ENCODE data around the gene TAP1.

The TAP1 gene

GRCh38 chr6:32843331-32843978 lies 10.0 kb downstream of the TAP1 start:
- peak overlapping the region; percentile 69 for H3K4me3 ChIP-seq (ENCODE audit: low read depth, low read length)
- no peak for DNase-seq (ENCODE audit: low read depth)

- no peak overlapping the region for H3K4me3 ChIP-seq (ENCODE audit: low read depth, low read length)
- DNase-seq (ENCODE audit: low read depth), result no peak
Measured at GRCh38 chr6:32842690-32843089, 10.8 kb downstream of the TAP1 start.

- no peak for DNase-seq (ENCODE audit: low read depth)
- no peak overlapping the region for H3K4me3 ChIP-seq (ENCODE audit: low read depth, low read length)
Measured at GRCh38 chr6:32842021-32842650, 11.4 kb downstream of the TAP1 start.

- DNase-seq (ENCODE audit: low read depth), result no peak
- H3K4me3 ChIP-seq (ENCODE audit: low read depth, low read length), result no peak overlapping the region
Measured at GRCh38 chr6:32840604-32841246, 12.8 kb downstream of the TAP1 start.

- no peak for DNase-seq (ENCODE audit: low read depth)
Measured at GRCh38 chr6:32839356-32839755, 14.1 kb downstream of the TAP1 start.

GRCh38 chr6:32838114-32838958 lies 15.2 kb downstream of the TAP1 start, which contains the start of gene TAP2:
TSS of gene TAP2 (minus strand) at chr6:32838739. CDS start at chr6:32838233, 506 bp downstream.
- peak; percentile 60 for DNase-seq (ENCODE audit: low read depth)
- peak within 1 kb of the TSS; percentile 69 for H3K4me3 ChIP-seq (ENCODE audit: low read depth, low read length)

More at GRCh38 chr6:32839356-32839755, 14.1 kb downstream of the TAP1 start:
- no peak overlapping the region for H3K4me3 ChIP-seq (ENCODE audit: low read depth, low read length)

- no peak for DNase-seq (ENCODE audit: low read depth)
- H3K4me3 ChIP-seq (ENCODE audit: low read depth, low read length), result peak overlapping the region; percentile 69
Measured at GRCh38 chr6:32837651-32838113, 15.8 kb downstream of the TAP1 start.

GRCh38 chr6:32836873-32837272 lies 16.6 kb downstream of the TAP1 start:
- DNase-seq (ENCODE audit: low read depth), result no peak
- no peak overlapping the region for H3K4me3 ChIP-seq (ENCODE audit: low read depth, low read length)

- no peak overlapping the region for H3K4me3 ChIP-seq (ENCODE audit: low read depth, low read length)
- no peak for DNase-seq (ENCODE audit: low read depth)
Measured at GRCh38 chr6:32835167-32835893, 18.2 kb downstream of the TAP1 start.

- no peak for DNase-seq (ENCODE audit: low read depth)
- H3K4me3 ChIP-seq (ENCODE audit: low read depth, low read length), result no peak overlapping the region
Measured at GRCh38 chr6:32833664-32834063, 19.8 kb downstream of the TAP1 start.

GRCh38 chr6:32832535-32832934 lies 21.0 kb downstream of the TAP1 start:
- DNase-seq (ENCODE audit: low read depth), result no peak
- no peak overlapping the region for H3K4me3 ChIP-seq (ENCODE audit: low read depth, low read length)

GRCh38 chr6:32830936-32831335 lies 22.6 kb downstream of the TAP1 start:
- no peak overlapping the region for H3K4me3 ChIP-seq (ENCODE audit: low read depth, low read length)
- no peak for DNase-seq (ENCODE audit: low read depth)

GRCh38 chr6:32830017-32830416 lies 23.5 kb downstream of the TAP1 start:
- no peak for DNase-seq (ENCODE audit: low read depth)

GRCh38 chr6:32829495-32829894 lies 24.0 kb downstream of the TAP1 start:
- H3K4me3 ChIP-seq (ENCODE audit: low read depth, low read length), result no peak overlapping the region
- no peak for DNase-seq (ENCODE audit: low read depth)

More at GRCh38 chr6:32830017-32830416, 23.5 kb downstream of the TAP1 start:
- H3K4me3 ChIP-seq (ENCODE audit: low read depth, low read length), result no peak overlapping the region

- no peak for DNase-seq (ENCODE audit: low read depth)
- no peak overlapping the region for H3K4me3 ChIP-seq (ENCODE audit: low read depth, low read length)
Measured at GRCh38 chr6:32827025-32827424, 26.5 kb downstream of the TAP1 start.

- no peak for DNase-seq (ENCODE audit: low read depth)
- no peak overlapping the region for H3K4me3 ChIP-seq (ENCODE audit: low read depth, low read length)
Measured at GRCh38 chr6:32825966-32826365, 27.5 kb downstream of the TAP1 start.

- H3K4me3 ChIP-seq (ENCODE audit: low read depth, low read length), result no peak overlapping the region
- DNase-seq (ENCODE audit: low read depth), result peak; percentile 80
Measured at GRCh38 chr6:32819729-32820128, 33.8 kb downstream of the TAP1 start.

- H3K4me3 ChIP-seq (ENCODE audit: low read depth, low read length), result no peak overlapping the region
- no peak for DNase-seq (ENCODE audit: low read depth)
Measured at GRCh38 chr6:32818867-32819266, 34.6 kb downstream of the TAP1 start.

- no peak for DNase-seq (ENCODE audit: low read depth)
- H3K4me3 ChIP-seq (ENCODE audit: low read depth, low read length), result no peak within 1 kb of the TSS
Measured at GRCh38 chr6:32816746-32817204, 36.7 kb downstream of the TAP1 start, which contains the start of gene HLA-DOB. TSS of gene HLA-DOB (minus strand) at chr6:32817002. CDS start at chr6:32816951, 51 bp downstream.
